HL-60 (cell line): ENCODE results near the gene INSIG2.

Source experiments
- DNase-seq, 2 experiments: peaks; one replicate each; pipeline ENCODE4 v3.0.0-alpha.2; 2010 to 2020; ENCODE audit warnings: low read depth in 1 of 2, low spot score in 1 of 2
- H3K27ac ChIP-seq: fragments of 250-450 bp; sonication (Bioruptor Pico); replicated peaks from 2 replicates; pipeline ENCODE4 v1.5.1; 2020; ENCODE audit warnings: mild to moderate bottlenecking, moderate library complexity
- H3K27me3 ChIP-seq: fragments of 250-450 bp; sonication (Bioruptor Pico); 2 replicates; pipeline ENCODE4 v1.5.1; 2021; ENCODE audit warnings: mild to moderate bottlenecking, moderate library complexity; ENCODE audit not compliant: insufficient read depth, poor library complexity, severe bottlenecking
- H3K4me3 ChIP-seq: replicated peaks from 2 replicates; pipeline ENCODE4 v1.5.1; 2011; ENCODE audit warnings: mild to moderate bottlenecking, control low read depth, low read length; ENCODE audit not compliant: insufficient read depth
- CTCF ChIP-seq: IDR thresholded peaks from one replicate; pipeline ENCODE4 v1.5.1; 2011; ENCODE audit warnings: low read length, control low read depth, inconsistent platforms; ENCODE audit not compliant: insufficient read depth
- GABPA ChIP-seq: IDR thresholded peaks from 2 replicates; pipeline ENCODE4 v1.6.1; 2012; ENCODE audit warnings: low read depth
- POLR2AphosphoS5 ChIP-seq: IDR thresholded peaks from 2 replicates; pipeline ENCODE4 v1.6.1; 2012; ENCODE audit warnings: low read depth
- REST ChIP-seq: IDR thresholded peaks from 2 replicates; pipeline ENCODE4 v1.6.1; 2012; ENCODE audit warnings: low read depth; ENCODE audit not compliant: insufficient replicate concordance
- SPI1 ChIP-seq: IDR thresholded peaks from 2 replicates; pipeline ENCODE4 v1.6.1; 2012; ENCODE audit warnings: low read depth, mild to moderate bottlenecking, borderline replicate concordance

The INSIG2 gene

GRCh38 chr2:118145806-118146205, 57.5 kb downstream of the INSIG2 start:
- TF ChIP-seq SPI1: no peak
- no peak for TF ChIP-seq POLR2AphosphoS5
- TF ChIP-seq CTCF: no peak
- no peak for TF ChIP-seq GABPA
- no peak for TF ChIP-seq REST
- no peak overlapping the region for H3K4me3 ChIP-seq
- no peak for DNase-seq
- no peak overlapping the region for H3K27ac ChIP-seq
- peaks cover 3% of the 10 kb centered on the region for H3K27me3 ChIP-seq

- Histone ChIP-seq H3K27ac (no peak overlapping the region), H3K27me3 (peaks cover 3% of the 10 kb centered on the region), H3K4me3 (no peak overlapping the region)
- no peak for TF ChIP-seq GABPA
- no peak for TF ChIP-seq CTCF
- TF ChIP-seq REST: no peak
- no peak for TF ChIP-seq POLR2AphosphoS5
- no peak for TF ChIP-seq SPI1
- DNase-seq: no peak
These were observed 58.3 kb downstream of the INSIG2 start for GRCh38 chr2:118146315-118147283.

GRCh38 chr2:118148133-118148532, 59.9 kb downstream of the INSIG2 start:
- Histone ChIP-seq H3K27ac (no peak overlapping the region), H3K27me3 (peaks cover 3% of the 10 kb centered on the region), H3K4me3 (no peak overlapping the region)
- DNase-seq: no peak
- TF ChIP-seq REST: no peak
- no peak for TF ChIP-seq POLR2AphosphoS5
